Ovary (tissue), 9 donors: Measurements from ENCODE around the gene CHCHD6. TPM values are rescaled to one million over a fixed set of nuclear protein-coding genes. Genes with fewer than 3 reads are reported as not detected.

ENCODE experiments used
- DNase-seq, 5 donors: peaks; one replicate each; pipeline ENCODE4 v3.0.0-alpha.2; 2019 to 2020
- H3K27ac ChIP-seq, 2 donors: fragments of 200-600 bp; one replicate each; pipeline versions ENCODE4 v1.5.1 to v1.8.0; 2019 to 2022
- H3K27me3 ChIP-seq: fragments of 200-600 bp; one replicate; pipeline ENCODE4 v1.8.0; 2022
- H3K36me3 ChIP-seq: fragments of 200-600 bp; sonication (generic); one replicate; pipeline ENCODE4 v1.5.1; 2019
- H3K4me1 ChIP-seq: one replicate; pipeline ENCODE4 v1.8.1; 2013; ENCODE audit warnings: mild to moderate bottlenecking, moderate library complexity; ENCODE audit not compliant: insufficient read depth
- H3K4me3 ChIP-seq: fragments of 200-600 bp; sonication (generic); one replicate; pipeline ENCODE4 v1.5.1; 2017
- H3K9me3 ChIP-seq, 2 donors: fragments of 200-600 bp in 1 of 2; sonication (generic) in 1 of 2; one replicate each; pipeline versions ENCODE4 v1.5.1 to v1.8.1; 2013 to 2019; ENCODE audit warnings: mild to moderate bottlenecking in 1 of 2, moderate library complexity in 1 of 2
- CTCF ChIP-seq, 3 donors: fragments of 450-650 bp in 2 of 3; fragments of 200-600 bp in 1 of 3; IDR thresholded peaks; one replicate each; pipeline versions ENCODE4 v1.5.1 to v1.8.0; 2016 to 2022; ENCODE audit warnings: antibody characterized with exemption in 3 of 3, mild to moderate bottlenecking in 1 of 3
- EP300 ChIP-seq: sonication (generic); formaldehyde crosslinking; IDR thresholded peaks from one replicate; pipeline ENCODE4 v1.6.1; 2017; ENCODE audit warnings: antibody characterized with exemption
- POLR2A ChIP-seq: fragments of 450-650 bp; IDR thresholded peaks from one replicate; pipeline ENCODE4 v1.6.1; 2017; ENCODE audit warnings: antibody characterized with exemption, mild to moderate bottlenecking, moderate library complexity
- WGBS, 3 donors: extraction: QIAGEN DNeasy Blood & Tissue Kit in 1 of 3; methylation state at CpG; one replicate each; pipeline versions ENCODE4 v1.1.5 to v1.1.7; 2013 to 2017; 5-methylcytosine and 5-hydroxymethylcytosine counted together
- intact Hi-C, 4 donors: fragments of 100-400 bp; cut with DNase I; formaldehyde crosslinking; loops; one replicate each; pipeline versions ENCODE4 v1.11.0 to v1.15.1; 2022 to 2023
- polyA plus RNA-seq, 2 donors: library from polyadenylated mRNA; stranded (reverse); fragments of 200-250 nt in 1 of 2; fragments of 350-450 nt in 1 of 2; fragmentation: Illumina TruSeq in 1 of 2; extraction: RNeasy Lipid Tissue Mini Kit (QIAGEN cat#74804) in 1 of 2; gene quantifications; one replicate each; pipeline ENCODE4 v1.2.3, GENCODE V29; 2013 to 2014
- total RNA-seq, 7 donors: library from RNA; depleted of rRNA in 2 of 7; stranded (reverse); fragments of >200 nt in 2 of 7; fragmentation: NEBNext Ultra II Directional in 3 of 7; extraction: Animal tissue kit (Norgen Biotek cat#: 25700) in 3 of 7; gene quantifications; one replicate each; pipeline versions ENCODE4 v1.1.0 to v1.2.4, GENCODE V29; 2016 to 2023
- donor health status: DM: no; HTN: no; CAD: no; lungs with moderate emphysema.
- donor health status: DM: no; HTN: no; CAD: no.
- donor health status: Bipolar disorder and iron deficiency.
- donor health status: DM: yes; HTN: yes; CAD: no.
- donor health status: DM: no; HTN: no; CAD: no.
- donor health status: DM: yes; HTN: yes; CAD: no.

Gene CHCHD6
- total and polyA plus RNA-seq, 9 donors, result 8.5 to 24.6 (median 19.5) TPM

GRCh38 chr3:126928921-126929474 lies 225.0 kb downstream of the CHCHD6 start:
- TF ChIP-seq EP300 (no peak), CTCF (IDR thresholded peaks at IDR 0.05) (no peak), POLR2A (no peak)
- 86 to 92% (median 92%) methylated on average over 3 of the region's 3 CpGs for WGBS, 3 donors
- intact Hi-C loops, result no loop called here
- Histone ChIP-seq H3K27me3 (no peaks in the 10 kb centered on the region), H3K27ac (no peak overlapping the region), H3K9me3 (no peaks in the 10 kb centered on the region), H3K4me1 (peaks cover 7% of the 10 kb centered on the region), H3K36me3 (no peaks in the 10 kb centered on the region), H3K4me3 (no peak overlapping the region)
- no peak for DNase-seq

- Histone ChIP-seq H3K9me3 (no peaks in the 10 kb centered on the region), H3K4me1 (peaks cover 7% of the 10 kb centered on the region), H3K4me3 (no peak overlapping the region), H3K27me3 (no peaks in the 10 kb centered on the region), H3K36me3 (no peaks in the 10 kb centered on the region), H3K27ac (no peak overlapping the region)
- WGBS, 3 donors, result 96% methylated on average over 15 of the region's 15 CpGs
- intact Hi-C loops, result no loop called here
- no peak for DNase-seq
- TF ChIP-seq EP300, result no peak
- no peak for TF ChIP-seq POLR2A
- no peak for TF ChIP-seq CTCF (IDR thresholded peaks at IDR 0.05)
These were observed 227.0 kb downstream of the CHCHD6 start for GRCh38 chr3:126930936-126931600.

GRCh38 chr3:126931806-126932187 lies 227.8 kb downstream of the CHCHD6 start:
- Histone ChIP-seq H3K4me1 (peaks cover 5% of the 10 kb centered on the region), H3K36me3 (no peaks in the 10 kb centered on the region), H3K27ac (no peak overlapping the region), H3K27me3 (no peaks in the 10 kb centered on the region), H3K4me3 (no peak overlapping the region), H3K9me3 (no peaks in the 10 kb centered on the region)
- intact Hi-C loops, result no loop called here
- no peak for DNase-seq
- WGBS, 3 donors, result 92 to 94% (median 92%) methylated on average over 8 to 9 of the region's 9 CpGs
- TF ChIP-seq EP300, result no peak
- no peak for TF ChIP-seq POLR2A
- no peak for TF ChIP-seq CTCF (IDR thresholded peaks at IDR 0.05)

GRCh38 chr3:126932188-126932931 lies 228.3 kb downstream of the CHCHD6 start:
- no peak for DNase-seq
- Histone ChIP-seq H3K4me3 (no peak overlapping the region), H3K4me1 (no peaks in the 10 kb centered on the region), H3K9me3 (no peaks in the 10 kb centered on the region), H3K36me3 (no peaks in the 10 kb centered on the region), H3K27ac (no peak overlapping the region), H3K27me3 (no peaks in the 10 kb centered on the region)
- no peak for TF ChIP-seq CTCF (IDR thresholded peaks at IDR 0.05)
- no peak for TF ChIP-seq POLR2A
- TF ChIP-seq EP300, result no peak
- 82 to 92% (median 90%) methylated on average over 8 to 13 of the region's 13 CpGs for WGBS, 3 donors
- intact Hi-C loops, result no loop called here
